ENCODE data around the gene ZNF45.

DNA sequence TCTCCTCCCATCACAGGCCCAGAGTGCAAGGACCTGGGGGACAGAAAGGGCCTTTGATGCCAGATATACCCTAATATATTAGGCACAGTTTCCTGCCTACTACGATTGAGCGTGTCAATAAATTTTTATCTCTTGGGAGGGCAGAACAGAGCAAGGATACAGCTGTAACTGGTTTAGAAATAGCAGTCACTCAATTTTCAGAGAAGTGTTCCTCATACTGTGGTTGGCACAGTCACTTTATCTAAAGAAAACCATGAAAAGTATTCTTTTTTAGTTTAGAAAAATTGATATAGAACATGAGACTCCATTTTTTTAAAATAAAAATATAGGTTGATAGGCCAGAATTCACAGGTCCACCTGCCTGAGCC is 48.4 kb upstream of the ZNF45 start:
- TF ChIP-seq, protein P1, sequence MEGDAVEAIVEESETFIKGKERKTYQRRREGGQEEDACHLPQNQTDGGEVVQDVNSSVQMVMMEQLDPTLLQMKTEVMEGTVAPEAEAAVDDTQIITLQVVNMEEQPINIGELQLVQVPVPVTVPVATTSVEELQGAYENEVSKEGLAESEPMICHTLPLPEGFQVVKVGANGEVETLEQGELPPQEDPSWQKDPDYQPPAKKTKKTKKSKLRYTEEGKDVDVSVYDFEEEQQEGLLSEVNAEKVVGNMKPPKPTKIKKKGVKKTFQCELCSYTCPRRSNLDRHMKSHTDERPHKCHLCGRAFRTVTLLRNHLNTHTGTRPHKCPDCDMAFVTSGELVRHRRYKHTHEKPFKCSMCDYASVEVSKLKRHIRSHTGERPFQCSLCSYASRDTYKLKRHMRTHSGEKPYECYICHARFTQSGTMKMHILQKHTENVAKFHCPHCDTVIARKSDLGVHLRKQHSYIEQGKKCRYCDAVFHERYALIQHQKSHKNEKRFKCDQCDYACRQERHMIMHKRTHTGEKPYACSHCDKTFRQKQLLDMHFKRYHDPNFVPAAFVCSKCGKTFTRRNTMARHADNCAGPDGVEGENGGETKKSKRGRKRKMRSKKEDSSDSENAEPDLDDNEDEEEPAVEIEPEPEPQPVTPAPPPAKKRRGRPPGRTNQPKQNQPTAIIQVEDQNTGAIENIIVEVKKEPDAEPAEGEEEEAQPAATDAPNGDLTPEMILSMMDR (IDR thresholded peaks at IDR 0.05 in 4 of 5, conservative IDR thresholded peaks at IDR 0.05 in 1 of 5): no peak
- no peak for TF ChIP-seq POLR2A (IDR thresholded peaks at IDR 0.05)
